HG02852 (cell line): ENCODE data around the gene XPO4.
"Not testable (repeated sequence)": the region's sequence is repeated elsewhere in the genome, so short reads cannot be mapped to it uniquely, and the experiment has no call there.

Experiments used
- ATAC-seq: cut with Tn5 transposase; IDR thresholded peaks from one replicate; pipeline ENCODE4 v1.9.1; 2021; ENCODE audit warnings: mild to moderate bottlenecking, moderate library complexity; ENCODE audit not compliant: unreplicated experiment

Gene XPO4

GRCh38 chr13:20902438-20903163, at the start of gene XPO4:
XPO4 (minus strand) TSS chr13:20902746; CDS start chr13:20902738, 8 bp downstream.
- ATAC-seq = peak; percentile 95

- not testable (repeated sequence) for ATAC-seq
Measured at GRCh38 chr13:20948001-20948400, 45.5 kb upstream of the XPO4 start.

GRCh38 chr13:20945952-20946383, 43.4 kb upstream of the XPO4 start:
- no peak for ATAC-seq

- ATAC-seq = no peak
Measured at GRCh38 chr13:20942938-20943559, 40.5 kb upstream of the XPO4 start.

GRCh38 chr13:20940511-20940910, 38.0 kb upstream of the XPO4 start:
- ATAC-seq = not testable (repeated sequence)

- no peak for ATAC-seq
Measured at GRCh38 chr13:20940083-20940482, 37.5 kb upstream of the XPO4 start.

- ATAC-seq = no peak
Measured at GRCh38 chr13:20939662-20940061, 37.1 kb upstream of the XPO4 start.

- ATAC-seq = no peak
Measured at GRCh38 chr13:20938302-20938701, 35.8 kb upstream of the XPO4 start.

- ATAC-seq = no peak
Measured at GRCh38 chr13:20927596-20928257, 25.2 kb upstream of the XPO4 start.

GRCh38 chr13:20925395-20925790, 22.8 kb upstream of the XPO4 start:
- not testable (repeated sequence) for ATAC-seq

- no peak for ATAC-seq
Measured at GRCh38 chr13:20924758-20925394, 22.3 kb upstream of the XPO4 start.

GRCh38 chr13:20923272-20923671, 20.7 kb upstream of the XPO4 start:
- ATAC-seq = no peak

- no peak for ATAC-seq
Measured at GRCh38 chr13:20921572-20921971, 19.0 kb upstream of the XPO4 start.

- not testable (repeated sequence) for ATAC-seq
Measured at GRCh38 chr13:20915676-20916075, 13.1 kb upstream of the XPO4 start.

- no peak for ATAC-seq
Measured at GRCh38 chr13:20911037-20911436, 8.5 kb upstream of the XPO4 start.

GRCh38 chr13:20908714-20909497, 6.4 kb upstream of the XPO4 start:
- no peak for ATAC-seq

GRCh38 chr13:20904908-20905307, 2.4 kb upstream of the XPO4 start:
- ATAC-seq = no peak

GRCh38 chr13:20903164-20903475, 574 bp upstream of the XPO4 start:
- ATAC-seq = no peak

GRCh38 chr13:20901668-20902437, 693 bp downstream of the XPO4 start:
- peak; percentile 33 for ATAC-seq

GRCh38 chr13:20894245-20894644, 8.3 kb downstream of the XPO4 start:
- no peak for ATAC-seq
